Esophagus squamous epithelium (tissue), 5 donors: ENCODE results near the gene PRKCB. TPM values are rescaled to one million over a fixed set of nuclear protein-coding genes. Genes with fewer than 3 reads are reported as not detected.

Source experiments
- DNase-seq: peaks from one replicate; lab custom pipeline; 2025; lab: John Stamatoyannopoulos, UW
- H3K27ac ChIP-seq, 4 donors: fragments of 200-600 bp; sonication (generic); one replicate each; pipeline ENCODE4 v1.5.1; 2016 to 2019; ENCODE audit warnings: mild to moderate bottlenecking in 1 of 4
- H3K27me3 ChIP-seq, 4 donors: fragments of 200-600 bp; sonication (generic); 1 replicate in 3 of 4; 2 replicates in 1 of 4; pipeline versions ENCODE4 v1.5.1 to v1.6.0; 2017 to 2021; ENCODE audit warnings: antibody characterized with exemption in 1 of 4
- H3K36me3 ChIP-seq, 3 donors: fragments of 200-600 bp; sonication (generic); one replicate each; pipeline ENCODE4 v1.5.1; 2016 to 2019
- H3K4me1 ChIP-seq, 3 donors: fragments of 200-600 bp; sonication (generic); one replicate each; pipeline ENCODE4 v1.5.1; 2017 to 2019
- H3K4me3 ChIP-seq, 4 donors: fragments of 200-600 bp; sonication (generic); 1 replicate in 3 of 4; 2 replicates in 1 of 4; pipeline ENCODE4 v1.5.1; 2016 to 2019; ENCODE audit warnings: mild to moderate bottlenecking in 2 of 4, moderate library complexity in 1 of 4
- H3K9me3 ChIP-seq, 3 donors: fragments of 200-600 bp; sonication (generic); one replicate each; pipeline ENCODE4 v1.5.1; 2016 to 2019
- POLR2A ChIP-seq, 4 donors: fragments of 450-650 bp; IDR thresholded peaks; one replicate each; pipeline ENCODE4 v1.6.1; 2017; ENCODE audit warnings: antibody characterized with exemption in 4 of 4, mild to moderate bottlenecking in 4 of 4, moderate library complexity in 3 of 4
- WGBS, 2 donors: methylation state at CpG; one replicate each; pipeline ENCODE4 v1.1.5; 2018; 5-methylcytosine and 5-hydroxymethylcytosine counted together
- intact Hi-C: fragments of 100-400 bp; cut with DNase I; formaldehyde crosslinking; loops from one replicate; pipeline ENCODE4 v1.15.0; 2022
- total RNA-seq, 4 donors: library from RNA; depleted of rRNA; stranded (reverse); fragments of >200 nt; gene quantifications; one replicate each; pipeline ENCODE4 v1.1.0, GENCODE V29; 2016
- TF ChIP-seq, protein P1 (sequence below), 6 experiments: fragments of 450-650 bp in 4 of 6; fragments of 200-600 bp in 2 of 6; sonication (generic) in 2 of 6; IDR thresholded peaks; one replicate each; pipeline ENCODE4 v1.5.1; 2016 to 2019; ENCODE audit warnings: antibody characterized with exemption in 6 of 6, mild to moderate bottlenecking in 4 of 6, moderate library complexity in 4 of 6
- donor health status: DM: yes; HTN: yes; CAD: no.

PRKCB gene
- total RNA-seq, 4 donors from 2014 or later: 0.38 to 4.0 (median 1.7) TPM

- H3K4me1 ChIP-seq: no peaks in the 10 kb centered on the region
- TF ChIP-seq, protein P1, sequence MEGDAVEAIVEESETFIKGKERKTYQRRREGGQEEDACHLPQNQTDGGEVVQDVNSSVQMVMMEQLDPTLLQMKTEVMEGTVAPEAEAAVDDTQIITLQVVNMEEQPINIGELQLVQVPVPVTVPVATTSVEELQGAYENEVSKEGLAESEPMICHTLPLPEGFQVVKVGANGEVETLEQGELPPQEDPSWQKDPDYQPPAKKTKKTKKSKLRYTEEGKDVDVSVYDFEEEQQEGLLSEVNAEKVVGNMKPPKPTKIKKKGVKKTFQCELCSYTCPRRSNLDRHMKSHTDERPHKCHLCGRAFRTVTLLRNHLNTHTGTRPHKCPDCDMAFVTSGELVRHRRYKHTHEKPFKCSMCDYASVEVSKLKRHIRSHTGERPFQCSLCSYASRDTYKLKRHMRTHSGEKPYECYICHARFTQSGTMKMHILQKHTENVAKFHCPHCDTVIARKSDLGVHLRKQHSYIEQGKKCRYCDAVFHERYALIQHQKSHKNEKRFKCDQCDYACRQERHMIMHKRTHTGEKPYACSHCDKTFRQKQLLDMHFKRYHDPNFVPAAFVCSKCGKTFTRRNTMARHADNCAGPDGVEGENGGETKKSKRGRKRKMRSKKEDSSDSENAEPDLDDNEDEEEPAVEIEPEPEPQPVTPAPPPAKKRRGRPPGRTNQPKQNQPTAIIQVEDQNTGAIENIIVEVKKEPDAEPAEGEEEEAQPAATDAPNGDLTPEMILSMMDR (IDR thresholded peaks at IDR 0.05): no peak
- TF ChIP-seq POLR2A (IDR thresholded peaks at IDR 0.05): no peak
- no peaks in the 10 kb centered on the region for H3K36me3 ChIP-seq
- no peaks in the 10 kb centered on the region for H3K27me3 ChIP-seq
- H3K27ac ChIP-seq: no peak overlapping the region
- 75 to 78% methylated on average over 7 of the region's 7 CpGs for WGBS, 2 donors
- H3K4me3 ChIP-seq: no peak overlapping the region
- intact Hi-C loops: no loop called here
- no peak for DNase-seq
- no peaks in the 10 kb centered on the region for H3K9me3 ChIP-seq
Measured at GRCh38 chr16:23900480-23901177, 64.8 kb downstream of the PRKCB start.

DNA sequence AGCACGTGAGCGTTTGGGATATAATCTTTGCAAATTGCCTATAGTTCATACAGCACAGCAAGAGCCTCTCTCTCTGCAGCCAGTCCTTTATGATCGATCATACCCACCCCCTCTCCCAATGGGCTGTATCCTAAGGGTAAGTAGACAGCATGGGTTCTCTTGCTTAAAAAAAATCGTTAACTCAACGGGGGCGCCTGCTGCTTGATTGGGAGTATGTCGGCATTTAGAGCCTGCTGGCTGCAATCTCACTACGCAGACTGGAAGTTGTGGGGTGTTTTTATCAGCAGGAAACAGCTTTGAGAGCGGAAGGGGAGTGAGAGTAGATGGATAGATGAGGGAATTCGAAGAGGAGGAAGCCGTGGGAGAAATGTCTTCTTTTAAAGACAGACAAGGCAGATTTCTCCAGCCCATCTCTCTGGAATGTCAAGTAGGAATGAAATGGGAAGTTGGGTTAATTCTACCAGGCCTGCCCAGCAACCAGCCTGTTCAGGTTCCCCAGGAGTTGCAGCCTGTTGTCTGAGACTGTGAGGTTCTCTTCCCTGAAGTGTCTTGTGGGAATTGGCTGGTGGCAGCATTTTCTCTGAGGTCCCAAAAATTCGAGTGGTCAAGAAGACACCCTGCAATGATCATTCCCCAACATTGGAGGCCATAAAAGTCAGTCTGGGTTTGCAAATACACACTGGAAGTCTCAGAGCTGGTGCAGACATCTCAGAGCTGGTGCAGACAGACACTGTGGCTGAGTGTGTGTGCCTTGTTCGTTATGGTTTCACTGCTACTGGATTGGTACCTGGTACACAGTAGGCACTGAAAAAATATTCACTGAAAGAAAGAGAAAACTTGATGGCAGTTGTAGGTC, 65.6 kb downstream of the PRKCB start:
- TF ChIP-seq, protein P1 (IDR thresholded peaks at IDR 0.05): no peak
- TF ChIP-seq POLR2A (IDR thresholded peaks at IDR 0.05): no peak
- no peaks in the 10 kb centered on the region for H3K36me3 ChIP-seq
- intact Hi-C loops: no loop called here
- no peak for DNase-seq
- no peaks in the 10 kb centered on the region for H3K9me3 ChIP-seq
- H3K4me3 ChIP-seq: no peak overlapping the region
- H3K27ac ChIP-seq: no peak overlapping the region
- 31 to 41% methylated on average over 12 to 13 of the region's 13 CpGs for WGBS, 2 donors
- H3K4me1 ChIP-seq: no peaks in the 10 kb centered on the region
- H3K27me3 ChIP-seq: no peaks in the 10 kb centered on the region

DNA sequence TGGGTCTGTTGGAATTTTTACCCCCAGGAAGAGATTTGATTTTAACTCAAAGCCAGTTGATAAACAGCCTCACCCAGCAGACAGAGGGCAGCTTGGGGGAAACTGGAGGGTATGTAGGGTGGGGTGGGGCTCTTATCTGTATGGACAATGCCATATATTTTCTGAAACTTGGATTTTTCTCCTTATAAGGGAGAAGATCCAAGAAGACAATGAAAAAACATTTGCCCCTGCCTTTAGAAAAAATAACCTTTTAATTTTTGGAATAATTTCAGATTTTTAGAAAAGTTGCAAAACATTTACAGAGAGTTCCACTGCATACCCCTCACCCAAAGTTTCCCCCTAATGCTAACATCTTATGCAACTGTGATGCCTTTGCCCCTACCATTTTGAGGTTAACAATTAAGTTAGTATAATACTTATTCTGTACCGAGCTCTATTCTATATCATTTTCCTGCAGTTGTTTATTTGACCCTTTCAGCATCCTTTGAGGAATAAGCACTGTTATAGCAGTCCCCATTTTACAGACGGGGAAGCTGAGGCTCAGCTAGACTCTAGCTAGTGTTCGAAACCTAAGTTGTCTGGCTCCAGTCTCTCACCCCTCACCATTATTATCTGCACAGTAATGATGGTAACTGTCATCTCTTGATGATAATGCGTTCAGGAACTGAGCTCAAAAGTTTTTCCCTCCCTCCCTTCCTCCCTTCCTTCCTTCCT, 66.4 kb downstream of the PRKCB start:
- no peak for TF ChIP-seq POLR2A (IDR thresholded peaks at IDR 0.05)
- TF ChIP-seq, protein P1 (IDR thresholded peaks at IDR 0.05): no peak
- intact Hi-C loops: no loop called here
- 79% methylated on average over 4 of the region's 4 CpGs for WGBS, 2 donors

GRCh38 chr16:23902748-23903414, 67.1 kb downstream of the PRKCB start:
- no peaks in the 10 kb centered on the region for H3K36me3 ChIP-seq
- H3K4me3 ChIP-seq: no peak overlapping the region
- H3K4me1 ChIP-seq: no peaks in the 10 kb centered on the region
- DNase-seq: no peak
- no peaks in the 10 kb centered on the region for H3K9me3 ChIP-seq
- no peaks in the 10 kb centered on the region for H3K27me3 ChIP-seq
- no peak overlapping the region for H3K27ac ChIP-seq
- intact Hi-C loops: no loop called here
- TF ChIP-seq, protein P1 (IDR thresholded peaks at IDR 0.05): no peak
- TF ChIP-seq POLR2A (IDR thresholded peaks at IDR 0.05): no peak
- WGBS, 2 donors: 52 to 63% methylated on average over 6 of the region's 8 CpGs

More for the DNA sequence above, 66.4 kb downstream of the PRKCB start:
- Histone ChIP-seq H3K4me1 (no peaks in the 10 kb centered on the region), H3K27ac (no peak overlapping the region), H3K9me3 (no peaks in the 10 kb centered on the region), H3K4me3 (no peak overlapping the region), H3K36me3 (no peaks in the 10 kb centered on the region), H3K27me3 (no peaks in the 10 kb centered on the region)
- DNase-seq: no peak
